Gastroesophageal sphincter (tissue), 3 donors: ENCODE data around the gene FGF14.

Experiments
- CTCF ChIP-seq, 4 experiments: fragments of 200-600 bp in 2 of 4; fragments of 450-650 bp in 2 of 4; sonication (generic) in 1 of 4; IDR thresholded peaks; one replicate each; pipeline ENCODE4 v1.5.1; 2017 to 2019; ENCODE audit warnings: antibody characterized with exemption in 4 of 4, mild to moderate bottlenecking in 2 of 4, moderate library complexity in 2 of 4
- POLR2A ChIP-seq, 2 donors: fragments of 450-650 bp; IDR thresholded peaks; one replicate each; pipeline ENCODE4 v1.6.1; 2017; ENCODE audit warnings: antibody characterized with exemption in 2 of 2, mild to moderate bottlenecking in 2 of 2, moderate library complexity in 1 of 2

GRCh38 chr13:102317593-102317992 is 84.3 kb downstream of the FGF14 start:
- TF ChIP-seq POLR2A (IDR thresholded peaks at IDR 0.05), result no peak
- no peak for TF ChIP-seq CTCF (IDR thresholded peaks at IDR 0.05)
